DND-41 (cell line): ENCODE results near the gene VPS13C.
A peak's percentile ranks its signal among the peaks of the same experiment; 100 is the strongest.

Experiments used
- ATAC-seq: fragments of 200-7000 bp; cut with Tn5 transposase; 3 replicates; pipeline ENCODE4 v1.9.1; 2021; ENCODE audit warnings: low read depth; ENCODE audit not compliant: insufficient read depth
- DNase-seq: peaks from one replicate; pipeline ENCODE4 v3.0.0-alpha.2; 2020
- H2AFZ ChIP-seq: 2 replicates; pipeline ENCODE4 v1.6.0; 2012; ENCODE audit warnings: low read depth, low read length
- H3K27ac ChIP-seq: 2 replicates; pipeline ENCODE4 v1.5.1; 2012; ENCODE audit warnings: low read length, inconsistent platforms
- H3K27me3 ChIP-seq: fragments of 200-600 bp; sonication (generic); 2 replicates; pipeline ENCODE4 v1.6.0; 2012; ENCODE audit warnings: low read length, mild to moderate bottlenecking, inconsistent platforms; ENCODE audit not compliant: insufficient read depth, poor library complexity
- H3K36me3 ChIP-seq: 2 replicates; pipeline ENCODE4 v1.5.1; 2012; ENCODE audit warnings: low read length, inconsistent platforms; ENCODE audit not compliant: insufficient read depth
- H3K4me1 ChIP-seq: 2 replicates; pipeline ENCODE4 v1.5.1; 2012; ENCODE audit warnings: mild to moderate bottlenecking, low read length; ENCODE audit not compliant: insufficient read depth
- H3K4me2 ChIP-seq: 2 replicates; pipeline ENCODE4 v1.6.0; 2012; ENCODE audit warnings: mild to moderate bottlenecking, moderate library complexity, low read length, inconsistent platforms; ENCODE audit not compliant: insufficient read depth
- H3K4me3 ChIP-seq, 2 experiments: fragments of 200-600 bp in 1 of 2; shearing (Covaris generic) in 1 of 2; 2 replicates each; pipeline ENCODE4 v1.5.1; 2012 to 2016; ENCODE audit warnings: inconsistent platforms in 2 of 2, low read length in 2 of 2, mild to moderate bottlenecking in 2 of 2, low read depth in 1 of 2, moderate library complexity in 1 of 2
- H3K79me2 ChIP-seq: 2 replicates; pipeline ENCODE4 v1.6.0; 2012; ENCODE audit warnings: low read length, inconsistent platforms; ENCODE audit not compliant: insufficient read depth
- H3K9ac ChIP-seq: 2 replicates; pipeline ENCODE4 v1.6.0; 2012; ENCODE audit warnings: low read depth, mild to moderate bottlenecking, inconsistent platforms, low read length, moderate library complexity
- H3K9me3 ChIP-seq: 2 replicates; pipeline ENCODE4 v1.5.1; 2012; ENCODE audit warnings: low read length, moderate library complexity, mild to moderate bottlenecking, inconsistent platforms; ENCODE audit not compliant: insufficient read depth, severe bottlenecking
- H4K20me1 ChIP-seq: 2 replicates; pipeline ENCODE4 v1.6.0; 2012; ENCODE audit warnings: low read length; ENCODE audit not compliant: insufficient read depth
- EZH2 ChIP-seq: IDR thresholded peaks from 3 replicates; pipeline ENCODE4 v1.6.1; 2012; ENCODE audit warnings: borderline replicate concordance, low read depth, mild to moderate bottlenecking, moderate library complexity, low read length, inconsistent platforms; ENCODE audit not compliant: severe bottlenecking
- TF ChIP-seq, protein P1 (sequence below): IDR thresholded peaks from 2 replicates; pipeline ENCODE4 v1.5.1; 2012; ENCODE audit warnings: borderline replicate concordance, low read length, moderate library complexity, mild to moderate bottlenecking; ENCODE audit not compliant: poor library complexity, severe bottlenecking; ENCODE audit errors: extremely low read depth

Gene VPS13C

DNA sequence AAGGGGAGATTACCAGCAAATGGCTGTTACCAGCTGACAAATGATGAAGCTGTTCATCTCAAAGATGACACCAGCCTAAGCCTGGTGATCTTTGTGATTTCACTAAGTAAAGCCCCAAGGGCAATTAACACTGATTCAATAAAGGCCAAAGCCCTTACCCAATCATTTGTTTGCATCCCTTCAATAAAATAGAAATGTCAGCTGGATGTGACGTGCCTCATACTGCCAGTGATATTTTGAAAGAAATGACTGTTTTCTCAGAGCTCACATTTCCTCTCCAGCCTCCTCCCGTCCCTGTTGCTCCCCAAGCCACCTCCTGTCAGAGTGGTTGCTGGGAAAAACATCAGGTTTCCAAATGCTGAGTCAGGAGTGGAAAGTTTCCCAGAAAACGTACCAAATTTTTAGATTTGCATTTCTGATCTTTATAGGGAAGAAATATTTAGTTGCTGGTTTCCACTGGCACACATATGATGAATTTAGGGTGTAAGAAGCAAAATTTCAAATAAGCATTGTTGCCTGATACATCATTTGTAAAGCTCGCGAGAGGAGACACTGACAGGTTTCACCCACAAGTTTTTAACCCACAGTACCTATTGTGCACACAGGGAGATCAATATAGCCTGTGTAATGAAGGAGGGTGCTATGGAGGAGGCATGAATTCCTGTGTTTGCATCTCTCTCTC is 27.6 kb upstream of the VPS13C start:
- TF ChIP-seq, protein P1, sequence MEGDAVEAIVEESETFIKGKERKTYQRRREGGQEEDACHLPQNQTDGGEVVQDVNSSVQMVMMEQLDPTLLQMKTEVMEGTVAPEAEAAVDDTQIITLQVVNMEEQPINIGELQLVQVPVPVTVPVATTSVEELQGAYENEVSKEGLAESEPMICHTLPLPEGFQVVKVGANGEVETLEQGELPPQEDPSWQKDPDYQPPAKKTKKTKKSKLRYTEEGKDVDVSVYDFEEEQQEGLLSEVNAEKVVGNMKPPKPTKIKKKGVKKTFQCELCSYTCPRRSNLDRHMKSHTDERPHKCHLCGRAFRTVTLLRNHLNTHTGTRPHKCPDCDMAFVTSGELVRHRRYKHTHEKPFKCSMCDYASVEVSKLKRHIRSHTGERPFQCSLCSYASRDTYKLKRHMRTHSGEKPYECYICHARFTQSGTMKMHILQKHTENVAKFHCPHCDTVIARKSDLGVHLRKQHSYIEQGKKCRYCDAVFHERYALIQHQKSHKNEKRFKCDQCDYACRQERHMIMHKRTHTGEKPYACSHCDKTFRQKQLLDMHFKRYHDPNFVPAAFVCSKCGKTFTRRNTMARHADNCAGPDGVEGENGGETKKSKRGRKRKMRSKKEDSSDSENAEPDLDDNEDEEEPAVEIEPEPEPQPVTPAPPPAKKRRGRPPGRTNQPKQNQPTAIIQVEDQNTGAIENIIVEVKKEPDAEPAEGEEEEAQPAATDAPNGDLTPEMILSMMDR: no peak
- no peak for TF ChIP-seq EZH2
- no peaks in the 10 kb centered on the region for H3K36me3 ChIP-seq
- ATAC-seq: no peak
- H3K4me2 ChIP-seq: no peak overlapping the region
- no peak overlapping the region for H3K27ac ChIP-seq
- peak overlapping the region; percentile 39; the same call in 1 of the 2 replicates for H2AFZ ChIP-seq
- H3K4me3 ChIP-seq: no peak overlapping the region
- H3K9me3 ChIP-seq: no peaks in the 10 kb centered on the region
- no peak for DNase-seq
- no peaks in the 10 kb centered on the region for H3K27me3 ChIP-seq
- H3K4me1 ChIP-seq: peaks cover 7% of the 10 kb centered on the region; the same call in 1 of the 2 replicates
- no peaks in the 10 kb centered on the region for H3K79me2 ChIP-seq
- no peaks in the 10 kb centered on the region for H4K20me1 ChIP-seq
- no peak overlapping the region for H3K9ac ChIP-seq

DNA sequence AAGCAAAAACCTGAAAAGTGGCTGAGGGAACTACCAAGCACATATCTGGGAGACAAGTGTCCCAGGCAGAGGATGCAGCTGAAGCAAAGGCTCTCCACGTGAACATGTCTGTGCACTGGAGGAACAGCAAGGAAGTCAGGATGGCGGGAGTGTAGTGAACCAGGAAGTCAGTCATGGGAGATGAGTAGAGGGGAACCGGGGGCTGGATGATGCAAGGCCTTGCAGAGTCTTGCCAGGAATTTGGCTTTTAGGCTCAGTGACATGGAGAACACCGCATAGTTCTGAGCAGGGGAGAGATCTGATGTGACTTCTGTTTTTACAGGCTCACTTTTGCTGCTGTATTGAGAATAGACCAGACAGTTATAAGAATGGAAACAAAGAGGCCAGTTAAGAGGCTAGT is 25.5 kb upstream of the VPS13C start:
- Histone ChIP-seq H3K27ac (peak overlapping the region; percentile 47; the same call in 1 of the 2 replicates), H3K4me3 (no peak overlapping the region), H2AFZ (peak overlapping the region; percentile 68; the same call in 1 of the 2 replicates)

DNA sequence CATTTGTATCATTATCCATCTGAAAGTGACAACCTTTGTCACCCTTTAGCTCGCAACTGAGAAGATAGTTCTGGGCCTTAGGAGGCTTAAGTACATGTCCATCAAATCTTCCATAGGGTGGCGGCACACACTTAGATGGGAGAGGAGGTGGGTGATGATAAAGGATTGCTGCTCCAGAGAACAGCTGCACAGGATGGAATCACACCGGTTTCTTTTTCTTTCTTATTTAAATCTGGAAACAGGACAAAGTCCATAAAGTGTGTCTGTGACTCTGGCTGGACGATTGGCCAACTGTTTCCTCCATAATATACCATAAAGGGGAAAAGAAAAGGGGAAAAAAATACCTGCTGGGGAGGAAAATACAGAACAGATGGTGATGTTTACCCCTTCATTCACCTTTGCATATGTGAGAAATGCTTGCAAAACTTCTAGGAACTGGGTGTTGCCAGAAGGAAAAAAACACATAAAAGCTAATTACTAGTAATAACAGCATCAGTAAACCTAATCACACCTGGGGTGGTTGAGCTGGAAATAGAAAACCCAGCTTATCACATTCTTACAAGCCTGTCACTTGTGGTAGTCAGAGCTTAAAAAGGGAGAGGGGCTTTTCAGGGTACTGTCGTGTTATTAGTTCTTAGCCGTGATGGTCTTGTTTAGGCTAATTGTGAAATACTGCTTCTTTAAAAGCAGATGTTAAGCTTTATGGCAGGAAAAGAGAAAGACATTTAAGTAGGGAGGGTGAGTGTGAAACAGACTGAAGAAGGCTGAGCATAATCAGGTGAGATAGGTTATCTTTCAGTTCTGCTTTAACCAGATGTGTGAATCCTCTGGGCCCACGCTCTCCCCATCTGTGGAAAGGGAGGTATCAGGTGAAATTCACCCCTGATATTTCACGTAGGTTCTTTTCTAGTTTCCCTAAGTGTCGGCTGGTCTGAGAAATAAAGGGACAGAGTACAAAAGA is 23.2 kb upstream of the VPS13C start:
- ATAC-seq: no peak
- no peak overlapping the region for H2AFZ ChIP-seq
- H3K9ac ChIP-seq: no peak overlapping the region

More for the DNA sequence above, 25.5 kb upstream of the VPS13C start:
- H3K36me3 ChIP-seq: no peaks in the 10 kb centered on the region
- no peak for ATAC-seq
- no peak for DNase-seq
- H3K79me2 ChIP-seq: no peaks in the 10 kb centered on the region
- TF ChIP-seq, protein P1: no peak
- no peak for TF ChIP-seq EZH2
- no peaks in the 10 kb centered on the region for H3K9me3 ChIP-seq
- H3K4me2 ChIP-seq: no peak overlapping the region
- no peaks in the 10 kb centered on the region for H4K20me1 ChIP-seq
- no peaks in the 10 kb centered on the region for H3K27me3 ChIP-seq
- H3K4me1 ChIP-seq: peaks cover 7% of the 10 kb centered on the region; the same call in 1 of the 2 replicates
- no peak overlapping the region for H3K9ac ChIP-seq

More for the DNA sequence above, 23.2 kb upstream of the VPS13C start:
- peaks cover 7% of the 10 kb centered on the region; the same call in 1 of the 2 replicates for H3K4me1 ChIP-seq
- no peak for DNase-seq
- TF ChIP-seq, protein P1: no peak
- no peak for TF ChIP-seq EZH2
- no peaks in the 10 kb centered on the region for H3K9me3 ChIP-seq
- H3K27ac ChIP-seq: no peak overlapping the region
- no peak overlapping the region for H3K4me3 ChIP-seq
- no peaks in the 10 kb centered on the region for H4K20me1 ChIP-seq
- no peaks in the 10 kb centered on the region for H3K36me3 ChIP-seq
- H3K4me2 ChIP-seq: no peak overlapping the region
- H3K79me2 ChIP-seq: no peaks in the 10 kb centered on the region
- H3K27me3 ChIP-seq: no peaks in the 10 kb centered on the region
